Retinal pigment epithelial cell (primary cell): Measurements from ENCODE around the gene KCNC4.

Source experiments
- DNase-seq: peaks from one replicate; pipeline ENCODE4 v3.0.0-alpha.2; 2010; ENCODE audit warnings: low read depth
- H3K4me3 ChIP-seq: 2 replicates; pipeline ENCODE4 v1.5.1; 2011; ENCODE audit warnings: mild to moderate bottlenecking, low read length, control low read depth, moderate library complexity
- CTCF ChIP-seq: conservative IDR thresholded peaks from 2 replicates; pipeline ENCODE4 v1.5.1; 2011; ENCODE audit warnings: low read depth, low read length, control low read depth, inconsistent platforms

Gene KCNC4

GRCh38 chr1:110205591-110206155 is 4.4 kb upstream of the KCNC4 start:
- no peak for DNase-seq
- no peak for TF ChIP-seq CTCF
- H3K4me3 ChIP-seq: no peak overlapping the region

- no peak for DNase-seq
- no peak overlapping the region for H3K4me3 ChIP-seq
- TF ChIP-seq CTCF: no peak
Measured at GRCh38 chr1:110206261-110206920, 3.7 kb upstream of the KCNC4 start.

- peak; percentile 91 for TF ChIP-seq CTCF
- no peak for DNase-seq
- no peak overlapping the region for H3K4me3 ChIP-seq
Measured at GRCh38 chr1:110207831-110208230, 2.3 kb upstream of the KCNC4 start.

- DNase-seq: no peak
- no peak overlapping the region for H3K4me3 ChIP-seq
- TF ChIP-seq CTCF: no peak
Measured at GRCh38 chr1:110208916-110209645, 1.0 kb upstream of the KCNC4 start.

GRCh38 chr1:110210604-110211495 is 736 bp downstream of the KCNC4 start:
- TF ChIP-seq CTCF: no peak
- no peak for DNase-seq
- H3K4me3 ChIP-seq: peak overlapping the region; percentile 31

GRCh38 chr1:110211496-110212168 is 1.5 kb downstream of the KCNC4 start:
- no peak for DNase-seq
- TF ChIP-seq CTCF: no peak
- no peak overlapping the region for H3K4me3 ChIP-seq
